ENCODE data around the gene KRTAP9-9. TPM values are rescaled to one million over a fixed set of nuclear protein-coding genes. Genes with fewer than 3 reads are reported as not detected.
"Not testable (repeated sequence)": the region's sequence is repeated elsewhere in the genome, so short reads cannot be mapped to it uniquely, and the experiment has no call there.

Gene KRTAP9-9
- not detected for total RNA-seq

- DNase-seq (ENCODE audit: low spot score in 2 of 2); H3K36me3 ChIP-seq; H3K9me3 ChIP-seq; H3K4me1 ChIP-seq; H3K27ac ChIP-seq; H3K4me3 ChIP-seq: not testable (repeated sequence)
- WGBS, 2 donors, result 84 to 93% methylated on average over 4 of the region's 5 CpGs
- peaks cover 0 to 10% of the 10 kb centered on the region in 2 donors for H3K27me3 ChIP-seq
These were observed at the start of gene KRTAP9-9 for GRCh38 chr17:41255381-41256290. Gene KRTAP9-9, plus strand, starts transcription at chr17:41255384.

- Histone ChIP-seq H3K4me1 (no peaks in the 10 kb centered on the region), H3K27me3 (no peaks in the 10 kb centered on the region), H3K9me3 (no peaks in the 10 kb centered on the region), H3K36me3 (no peaks in the 10 kb centered on the region), H3K4me3 (no peak overlapping the region), H3K27ac (no peak overlapping the region)
- TF ChIP-seq POLR2A (IDR thresholded peaks at IDR 0.05), result no peak
- TF ChIP-seq EP300 (IDR thresholded peaks at IDR 0.05), result no peak
- TF ChIP-seq CTCF (IDR thresholded peaks at IDR 0.05), result no peak
- 43% methylated on average over 1 of the region's 1 CpG for WGBS, 2 donors
- no peak for DNase-seq (ENCODE audit: low spot score in 2 of 2)
These were observed 43.2 kb upstream of the KRTAP9-9 start for GRCh38 chr17:41211845-41212466.

DNA sequence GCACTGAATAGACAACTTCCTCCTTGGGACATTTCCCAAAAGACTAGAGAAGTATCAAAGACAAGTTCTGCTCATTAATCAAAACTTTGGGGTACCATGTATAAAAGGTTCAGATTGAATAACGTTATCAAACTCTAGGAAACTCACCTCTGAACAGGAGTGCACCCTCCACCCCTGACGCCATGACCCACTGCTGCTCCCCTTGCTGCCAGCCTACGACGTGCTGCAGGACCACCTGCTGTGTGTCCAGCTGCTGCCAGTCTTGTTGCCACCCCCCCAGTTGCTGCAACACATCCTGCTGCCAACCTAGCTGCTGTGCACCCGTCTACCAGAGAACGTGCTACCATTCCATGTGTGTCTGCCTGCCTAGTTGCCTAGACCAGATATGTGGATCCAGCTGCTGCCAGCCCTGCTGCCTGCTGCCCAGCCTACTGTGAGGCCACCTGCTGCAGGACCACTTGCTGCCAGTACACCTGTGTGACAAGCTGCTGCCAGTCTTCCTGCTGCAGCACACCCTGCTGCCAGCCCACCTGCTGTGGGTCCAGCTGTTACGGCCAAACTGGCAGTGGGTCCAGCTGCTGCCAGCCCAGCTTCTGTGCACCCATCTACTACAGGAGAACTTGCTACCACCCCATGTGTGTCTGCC is 42.5 kb upstream of the KRTAP9-9 start:
- no peak overlapping the region for H3K27ac ChIP-seq
- no peak for DNase-seq (ENCODE audit: low spot score in 2 of 2)
- TF ChIP-seq CTCF (IDR thresholded peaks at IDR 0.05) (no peak), POLR2A (IDR thresholded peaks at IDR 0.05) (no peak), EP300 (IDR thresholded peaks at IDR 0.05) (no peak)
- no peaks in the 10 kb centered on the region for H3K36me3 ChIP-seq
- WGBS, 2 donors, result 70 to 78% methylated on average over 6 to 7 of the region's 7 CpGs
- no peaks in the 10 kb centered on the region for H3K4me1 ChIP-seq
- H3K9me3 ChIP-seq, result no peaks in the 10 kb centered on the region
- H3K27me3 ChIP-seq, result no peaks in the 10 kb centered on the region
- H3K4me3 ChIP-seq, result no peak overlapping the region

DNA sequence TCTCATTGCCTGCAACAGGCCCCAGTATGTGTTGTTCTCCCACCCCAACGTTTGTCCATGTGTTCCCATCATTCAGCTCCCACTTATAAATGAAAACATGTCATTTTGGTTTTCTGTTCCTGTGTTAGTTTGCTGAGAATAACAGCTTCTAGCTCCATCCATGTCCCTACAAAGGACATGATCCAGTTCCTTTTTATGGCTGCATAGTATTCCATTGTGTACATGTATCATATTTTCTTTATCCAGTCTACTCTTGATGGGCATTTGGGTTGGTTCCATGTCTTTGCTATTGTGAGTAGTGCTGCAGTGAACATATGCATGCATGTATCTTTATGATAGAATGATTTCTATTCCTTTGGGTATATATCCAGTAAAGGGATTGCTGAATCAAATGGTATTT is 39.5 kb upstream of the KRTAP9-9 start:
- Histone ChIP-seq H3K4me1 (no peaks in the 10 kb centered on the region), H3K36me3 (no peaks in the 10 kb centered on the region), H3K27me3 (no peaks in the 10 kb centered on the region)

GRCh38 chr17:41223821-41224220 is 31.4 kb upstream of the KRTAP9-9 start:
- Histone ChIP-seq H3K4me3 (no peak overlapping the region), H3K27ac (no peak overlapping the region), H3K36me3 (no peaks in the 10 kb centered on the region), H3K9me3 (no peaks in the 10 kb centered on the region), H3K27me3 (no peaks in the 10 kb centered on the region), H3K4me1 (no peaks in the 10 kb centered on the region)
- no peak for TF ChIP-seq EP300 (IDR thresholded peaks at IDR 0.05)
- no peak for TF ChIP-seq CTCF (IDR thresholded peaks at IDR 0.05)
- TF ChIP-seq POLR2A (IDR thresholded peaks at IDR 0.05), result no peak
- 40 to 45% methylated on average over 2 of the region's 2 CpGs for WGBS, 2 donors
- DNase-seq (ENCODE audit: low spot score in 2 of 2), result no peak

More for the DNA sequence above, 39.5 kb upstream of the KRTAP9-9 start:
- no peak for TF ChIP-seq POLR2A (IDR thresholded peaks at IDR 0.05)
- no peak for TF ChIP-seq CTCF (IDR thresholded peaks at IDR 0.05)
- no peak for TF ChIP-seq EP300 (IDR thresholded peaks at IDR 0.05)
- 68 to 90% methylated on average over 1 of the region's 1 CpG for WGBS, 2 donors
- no peak for DNase-seq (ENCODE audit: low spot score in 2 of 2)
- no peaks in the 10 kb centered on the region for H3K9me3 ChIP-seq
- no peak overlapping the region for H3K27ac ChIP-seq
- H3K4me3 ChIP-seq, result no peak overlapping the region

Measured in tibial nerve (tissue), 4 donors.